Measurements from ENCODE around the gene PIP4K2A.

The PIP4K2A gene

GRCh38 chr10:22617516-22617915 lies 96.9 kb downstream of the PIP4K2A start:
- no peak for DNase-seq

GRCh38 chr10:22617051-22617450 lies 97.3 kb downstream of the PIP4K2A start:
- DNase-seq = no peak

- DNase-seq = no peak
Observed at GRCh38 chr10:22615819-22616499, 98.4 kb downstream of the PIP4K2A start.

GRCh38 chr10:22615101-22615500 lies 99.3 kb downstream of the PIP4K2A start:
- no peak for DNase-seq

GRCh38 chr10:22613011-22613410 lies 101.4 kb downstream of the PIP4K2A start:
- no peak for DNase-seq

GRCh38 chr10:22612318-22612717 lies 102.1 kb downstream of the PIP4K2A start:
- DNase-seq = no peak

- DNase-seq = no peak
Observed at GRCh38 chr10:22611425-22612115, 102.8 kb downstream of the PIP4K2A start.

GRCh38 chr10:22610610-22611009 lies 103.8 kb downstream of the PIP4K2A start:
- no peak for DNase-seq

GRCh38 chr10:22609719-22610465 lies 104.5 kb downstream of the PIP4K2A start:
- DNase-seq = no peak

- DNase-seq = no peak
Observed at GRCh38 chr10:22609251-22609650, 105.1 kb downstream of the PIP4K2A start.

- no peak for DNase-seq
Observed at GRCh38 chr10:22607261-22607660, 107.1 kb downstream of the PIP4K2A start.

GRCh38 chr10:22606164-22606614 lies 108.2 kb downstream of the PIP4K2A start:
- no peak for DNase-seq

- DNase-seq = peak; percentile 65
Observed at GRCh38 chr10:22605168-22605567, 109.2 kb downstream of the PIP4K2A start.

- DNase-seq = no peak
Observed at GRCh38 chr10:22604344-22605126, 109.8 kb downstream of the PIP4K2A start.

GRCh38 chr10:22603581-22603980 lies 110.8 kb downstream of the PIP4K2A start:
- no peak for DNase-seq

- DNase-seq = no peak
Observed at GRCh38 chr10:22601618-22602017, 112.8 kb downstream of the PIP4K2A start.

GRCh38 chr10:22599636-22600228 lies 114.6 kb downstream of the PIP4K2A start:
- DNase-seq = no peak

- DNase-seq = no peak
Observed at GRCh38 chr10:22599048-22599561, 115.3 kb downstream of the PIP4K2A start.

- DNase-seq = no peak
Observed at GRCh38 chr10:22598478-22598877, 115.9 kb downstream of the PIP4K2A start.

GRCh38 chr10:22597138-22597537 lies 117.2 kb downstream of the PIP4K2A start:
- no peak for DNase-seq

- DNase-seq = no peak
Observed at GRCh38 chr10:22593636-22594198, 120.7 kb downstream of the PIP4K2A start.

- DNase-seq = no peak
Observed at GRCh38 chr10:22593026-22593425, 121.4 kb downstream of the PIP4K2A start.

Data from SIG-M5 (cell line).